Vagina (tissue), 2 donors: Measurements from ENCODE around the gene STAT5B. TPM values are rescaled to one million over a fixed set of nuclear protein-coding genes. Genes with fewer than 3 reads are reported as not detected.

ENCODE experiments used
- DNase-seq, 2 donors: peaks; one replicate each; pipeline ENCODE4 v3.0.0-alpha.2; 2017; ENCODE audit errors: extremely low spot score in 2 of 2
- H3K27ac ChIP-seq: fragments of 200-600 bp; sonication (generic); one replicate; pipeline ENCODE4 v1.5.1; 2019
- H3K27me3 ChIP-seq: fragments of 200-600 bp; sonication (generic); one replicate; pipeline ENCODE4 v1.5.1; 2019
- H3K36me3 ChIP-seq, 2 donors: fragments of 200-600 bp; sonication (generic); one replicate each; pipeline ENCODE4 v1.5.1; 2017 to 2019
- H3K4me1 ChIP-seq: fragments of 200-600 bp; sonication (generic); one replicate; pipeline ENCODE4 v1.5.1; 2019
- H3K4me3 ChIP-seq, 2 donors: fragments of 200-600 bp; sonication (generic); 1 replicate in 1 of 2; 2 replicates in 1 of 2; pipeline ENCODE4 v1.5.1; 2016 to 2019
- H3K9me3 ChIP-seq: fragments of 200-600 bp; sonication (generic); one replicate; pipeline ENCODE4 v1.5.1; 2019
- POLR2A ChIP-seq, 2 donors: fragments of 450-650 bp; IDR thresholded peaks; one replicate each; pipeline ENCODE4 v1.6.1; 2017; ENCODE audit warnings: antibody characterized with exemption in 2 of 2, mild to moderate bottlenecking in 2 of 2, moderate library complexity in 2 of 2
- POLR2AphosphoS5 ChIP-seq, 2 donors: sonication (generic); formaldehyde crosslinking; IDR thresholded peaks; one replicate each; pipeline ENCODE4 v1.9.0; 2017; ENCODE audit warnings: antibody characterized with exemption in 2 of 2, mild to moderate bottlenecking in 2 of 2, low read depth in 1 of 2; ENCODE audit not compliant: insufficient read depth in 1 of 2
- intact Hi-C: fragments of 100-400 bp; cut with DNase I; formaldehyde crosslinking; loops from one replicate; pipeline ENCODE4 v1.15.1; 2023
- total RNA-seq: library from RNA; depleted of rRNA; stranded (reverse); fragments of >200 nt; gene quantifications from one replicate; pipeline ENCODE4 v1.2.3, GENCODE V29; 2016
- TF ChIP-seq, protein P1 (sequence below), 3 experiments: fragments of 450-650 bp in 2 of 3; fragments of 200-600 bp in 1 of 3; sonication (generic) in 1 of 3; IDR thresholded peaks; one replicate each; pipeline ENCODE4 v1.5.1; 2017 to 2019; ENCODE audit warnings: antibody characterized with exemption in 3 of 3, mild to moderate bottlenecking in 2 of 3, moderate library complexity in 2 of 3

STAT5B gene
- total RNA-seq, 1 donor from 2014 or later = 74.6 TPM

DNA sequence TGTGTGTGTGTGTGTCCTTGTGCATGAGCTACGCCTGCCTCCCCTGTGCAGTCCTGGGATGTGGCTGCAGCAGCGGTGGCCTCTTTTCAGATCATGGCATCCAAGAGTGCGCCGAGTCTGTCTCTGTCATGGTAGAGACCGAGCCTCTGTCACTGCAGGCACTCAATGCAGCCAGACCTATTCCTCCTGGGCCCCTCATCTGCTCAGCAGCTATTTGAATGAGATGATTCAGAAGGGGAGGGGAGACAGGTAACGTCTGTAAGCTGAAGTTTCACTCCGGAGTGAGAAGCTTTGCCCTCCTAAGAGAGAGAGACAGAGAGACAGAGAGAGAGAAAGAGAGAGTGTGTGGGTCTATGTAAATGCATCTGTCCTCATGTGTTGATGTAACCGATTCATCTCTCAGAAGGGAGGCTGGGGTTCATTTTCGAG lies 34.6 kb upstream of the STAT5B start:
- Histone ChIP-seq H3K4me1 (peaks cover 38% of the 10 kb centered on the region), H3K36me3 (peaks cover 0 to 31% of the 10 kb centered on the region in 2 donors), H3K27ac (peak overlapping the region; percentile 92), H3K9me3 (no peaks in the 10 kb centered on the region), H3K27me3 (no peaks in the 10 kb centered on the region), H3K4me3 (no peak overlapping the region)
- no peak for DNase-seq
- intact Hi-C loops = no loop called here
- TF ChIP-seq POLR2A (IDR thresholded peaks at IDR 0.05) (no peak), POLR2AphosphoS5 (IDR thresholded peaks at IDR 0.05; ENCODE audit: insufficient read depth in 1 of 2, low read depth in 1 of 2) (no peak)
- TF ChIP-seq, protein P1, sequence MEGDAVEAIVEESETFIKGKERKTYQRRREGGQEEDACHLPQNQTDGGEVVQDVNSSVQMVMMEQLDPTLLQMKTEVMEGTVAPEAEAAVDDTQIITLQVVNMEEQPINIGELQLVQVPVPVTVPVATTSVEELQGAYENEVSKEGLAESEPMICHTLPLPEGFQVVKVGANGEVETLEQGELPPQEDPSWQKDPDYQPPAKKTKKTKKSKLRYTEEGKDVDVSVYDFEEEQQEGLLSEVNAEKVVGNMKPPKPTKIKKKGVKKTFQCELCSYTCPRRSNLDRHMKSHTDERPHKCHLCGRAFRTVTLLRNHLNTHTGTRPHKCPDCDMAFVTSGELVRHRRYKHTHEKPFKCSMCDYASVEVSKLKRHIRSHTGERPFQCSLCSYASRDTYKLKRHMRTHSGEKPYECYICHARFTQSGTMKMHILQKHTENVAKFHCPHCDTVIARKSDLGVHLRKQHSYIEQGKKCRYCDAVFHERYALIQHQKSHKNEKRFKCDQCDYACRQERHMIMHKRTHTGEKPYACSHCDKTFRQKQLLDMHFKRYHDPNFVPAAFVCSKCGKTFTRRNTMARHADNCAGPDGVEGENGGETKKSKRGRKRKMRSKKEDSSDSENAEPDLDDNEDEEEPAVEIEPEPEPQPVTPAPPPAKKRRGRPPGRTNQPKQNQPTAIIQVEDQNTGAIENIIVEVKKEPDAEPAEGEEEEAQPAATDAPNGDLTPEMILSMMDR (IDR thresholded peaks at IDR 0.05) = no peak

DNA sequence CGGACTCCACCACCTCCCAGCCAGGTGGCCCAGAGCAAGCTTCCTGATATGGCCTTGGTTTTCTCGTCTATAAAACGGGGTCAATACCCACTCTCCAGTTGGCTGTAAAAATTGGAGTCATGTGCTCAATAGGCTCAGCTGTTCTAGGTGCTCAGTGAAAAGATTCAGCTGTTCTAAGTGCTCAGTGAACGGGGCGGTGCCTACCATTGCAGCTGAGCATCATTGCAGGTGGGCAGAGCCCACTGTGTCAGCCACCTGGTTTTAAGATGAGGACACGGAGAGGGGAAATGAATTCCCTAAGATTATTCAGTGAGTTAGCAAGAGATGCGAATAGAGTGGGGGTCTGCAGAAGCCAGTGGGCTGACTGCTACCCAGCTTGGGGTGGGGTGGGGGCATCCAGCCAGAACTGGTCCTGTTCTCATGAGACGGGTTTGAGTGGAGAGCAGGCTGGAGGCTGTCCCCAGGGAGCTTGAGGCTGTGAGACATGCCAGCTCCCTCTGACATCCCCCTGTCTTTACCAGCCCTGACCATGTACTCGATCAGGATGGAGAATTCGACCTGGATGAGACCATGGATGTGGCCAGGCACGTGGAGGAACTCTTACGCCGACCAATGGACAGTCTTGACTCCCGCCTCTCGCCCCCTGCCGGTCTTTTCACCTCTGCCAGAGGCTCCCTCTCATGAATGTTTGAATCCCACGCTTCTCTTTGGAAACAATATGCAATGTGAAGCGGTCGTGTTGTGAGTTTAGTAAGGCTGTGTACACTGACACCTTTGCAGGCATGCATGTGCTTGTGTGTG lies 34.0 kb upstream of the STAT5B start:
- Histone ChIP-seq H3K9me3 (no peaks in the 10 kb centered on the region), H3K27ac (peak overlapping the region; percentile 92), H3K36me3 (peaks cover 0 to 31% of the 10 kb centered on the region in 2 donors), H3K4me3 (no peak overlapping the region), H3K27me3 (no peaks in the 10 kb centered on the region), H3K4me1 (peaks cover 38% of the 10 kb centered on the region)
- TF ChIP-seq POLR2A (IDR thresholded peaks at IDR 0.05) = no peak
- TF ChIP-seq POLR2AphosphoS5 (IDR thresholded peaks at IDR 0.05; ENCODE audit: insufficient read depth in 1 of 2, low read depth in 1 of 2) = no peak
- TF ChIP-seq, protein P1 (IDR thresholded peaks at IDR 0.05) = no peak
- intact Hi-C loops = no loop called here
- no peak for DNase-seq

DNA sequence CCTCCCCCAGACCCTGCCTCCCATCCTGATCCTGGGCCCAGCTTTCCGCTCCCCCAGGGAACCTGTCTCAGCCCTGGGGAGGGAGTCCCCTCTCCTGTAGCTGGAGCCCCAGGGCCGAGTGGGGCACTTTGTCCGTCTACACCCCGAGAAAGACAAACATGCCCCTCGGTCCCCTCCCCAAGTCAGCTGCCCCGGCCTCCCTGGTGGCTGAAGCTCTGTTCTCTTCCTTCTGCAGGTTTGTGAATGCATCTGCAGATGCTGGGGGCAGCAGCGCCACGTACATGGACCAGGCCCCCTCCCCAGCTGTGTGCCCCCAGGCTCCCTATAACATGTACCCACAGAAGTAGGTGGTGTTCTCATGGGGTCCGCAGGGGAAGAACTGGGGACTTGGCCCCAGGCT lies 33.0 kb upstream of the STAT5B start:
- Histone ChIP-seq H3K27ac (peak overlapping the region; percentile 92), H3K4me3 (no peak overlapping the region), H3K36me3 (peaks cover 0 to 31% of the 10 kb centered on the region in 2 donors), H3K27me3 (no peaks in the 10 kb centered on the region), H3K9me3 (no peaks in the 10 kb centered on the region), H3K4me1 (peaks cover 38% of the 10 kb centered on the region)
- TF ChIP-seq POLR2AphosphoS5 (IDR thresholded peaks at IDR 0.05; ENCODE audit: insufficient read depth in 1 of 2, low read depth in 1 of 2) = no peak
- TF ChIP-seq, protein P1 (IDR thresholded peaks at IDR 0.05) = no peak
- TF ChIP-seq POLR2A (IDR thresholded peaks at IDR 0.05) = no peak
- intact Hi-C loops = no loop called here
- DNase-seq = no peak

DNA sequence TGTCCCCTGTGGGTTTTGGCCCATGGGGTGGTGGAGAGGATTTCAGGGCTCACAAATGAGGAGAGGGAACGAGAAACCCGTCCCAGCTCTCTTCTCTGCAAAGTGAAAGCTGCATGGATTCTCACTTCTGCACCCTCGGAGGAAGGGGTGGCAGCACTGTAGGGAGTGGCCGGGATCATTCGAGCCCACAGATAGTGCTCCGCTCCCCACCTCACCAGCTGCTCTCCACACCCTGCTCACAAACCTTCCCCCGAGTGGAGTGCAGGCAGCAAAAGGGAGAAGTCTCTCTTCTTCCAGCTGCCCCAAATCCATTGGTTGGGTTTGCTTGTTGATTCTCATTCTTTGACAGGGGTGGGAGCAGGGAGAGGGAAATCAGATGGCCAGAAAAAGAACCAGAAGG lies 32.3 kb upstream of the STAT5B start:
- DNase-seq = no peak
- Histone ChIP-seq H3K36me3 (peaks cover 0 to 38% of the 10 kb centered on the region in 2 donors), H3K4me3 (no peak overlapping the region), H3K27ac (peak overlapping the region; percentile 92), H3K4me1 (peaks cover 38% of the 10 kb centered on the region), H3K9me3 (no peaks in the 10 kb centered on the region), H3K27me3 (no peaks in the 10 kb centered on the region)
- intact Hi-C loops = no loop called here
- TF ChIP-seq POLR2AphosphoS5 (IDR thresholded peaks at IDR 0.05; ENCODE audit: insufficient read depth in 1 of 2, low read depth in 1 of 2) (no peak), POLR2A (IDR thresholded peaks at IDR 0.05) (no peak)
- TF ChIP-seq, protein P1 (IDR thresholded peaks at IDR 0.05) = no peak

DNA sequence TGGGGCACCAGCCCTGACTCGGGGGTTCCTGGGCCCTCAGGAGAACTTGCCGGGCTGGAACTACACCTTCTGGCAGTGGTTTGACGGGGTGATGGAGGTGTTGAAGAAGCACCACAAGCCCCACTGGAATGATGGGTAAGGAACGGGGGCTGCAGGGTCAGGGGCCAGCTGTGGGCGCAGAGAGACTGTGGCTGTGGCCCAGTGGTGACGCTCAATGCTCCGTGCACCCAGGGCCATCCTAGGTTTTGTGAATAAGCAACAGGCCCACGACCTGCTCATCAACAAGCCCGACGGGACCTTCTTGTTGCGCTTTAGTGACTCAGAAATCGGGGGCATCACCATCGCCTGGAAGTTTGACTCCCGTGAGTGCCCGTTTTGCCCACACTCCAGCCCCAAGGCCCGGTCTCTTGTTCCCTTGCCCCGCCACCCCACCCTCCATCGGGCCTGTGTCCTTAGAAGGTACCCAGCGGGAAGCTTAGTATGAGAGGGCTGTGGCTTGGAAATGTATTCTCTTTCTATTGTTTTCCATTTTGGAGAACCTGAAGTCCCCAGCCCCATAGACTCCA lies 31.3 kb upstream of the STAT5B start:
- no peak overlapping the region for H3K27ac ChIP-seq
- no peaks in the 10 kb centered on the region for H3K27me3 ChIP-seq
- H3K4me1 ChIP-seq = peaks cover 32% of the 10 kb centered on the region
- DNase-seq = no peak
- no peaks in the 10 kb centered on the region for H3K9me3 ChIP-seq
- intact Hi-C loops = no loop called here
- TF ChIP-seq POLR2A (IDR thresholded peaks at IDR 0.05) = no peak
- no peak for TF ChIP-seq POLR2AphosphoS5 (IDR thresholded peaks at IDR 0.05; ENCODE audit: insufficient read depth in 1 of 2, low read depth in 1 of 2)
- no peak overlapping the region for H3K4me3 ChIP-seq
- peaks cover 0 to 47% of the 10 kb centered on the region in 2 donors for H3K36me3 ChIP-seq
